ENCODE data around the gene RAB40C.

RAB40C gene

DNA sequence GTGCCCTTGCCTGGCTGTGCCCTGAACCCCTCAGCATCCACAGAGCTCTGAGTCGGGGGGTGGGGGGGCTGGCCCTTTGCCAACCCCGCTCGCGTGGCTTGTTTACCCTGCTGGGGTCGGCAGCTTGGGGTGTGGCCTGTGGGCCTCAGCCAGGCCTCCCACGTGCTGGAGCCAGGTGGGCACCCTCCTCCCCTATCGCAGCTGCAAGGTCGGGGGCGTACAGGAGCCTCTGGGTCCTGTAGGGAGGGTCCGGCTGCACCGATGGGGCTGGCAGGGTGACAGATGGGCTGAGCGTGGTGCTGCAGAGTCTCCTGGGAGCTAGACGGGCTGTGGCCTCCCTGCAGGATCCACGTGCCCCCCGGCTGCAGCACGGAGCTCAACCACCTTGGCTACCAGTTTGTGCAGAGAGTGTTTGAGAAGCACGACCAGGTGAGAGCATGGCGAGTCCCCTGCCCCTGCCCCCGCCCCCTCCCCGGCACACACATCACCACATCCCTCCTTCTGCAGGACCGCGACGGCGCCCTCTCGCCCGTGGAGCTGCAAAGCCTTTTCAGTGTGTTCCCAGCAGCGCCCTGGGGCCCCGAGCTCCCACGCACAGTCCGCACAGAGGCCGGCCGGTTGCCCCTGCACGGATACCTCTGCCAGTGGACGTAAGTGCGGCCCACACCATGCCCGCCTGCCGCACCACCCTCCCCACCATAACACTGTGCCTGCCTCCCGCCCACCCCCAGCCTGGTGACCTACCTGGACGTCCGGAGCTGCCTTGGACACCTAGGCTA is 81.7 kb downstream of the RAB40C start:
- no peak for DNase-seq

DNA sequence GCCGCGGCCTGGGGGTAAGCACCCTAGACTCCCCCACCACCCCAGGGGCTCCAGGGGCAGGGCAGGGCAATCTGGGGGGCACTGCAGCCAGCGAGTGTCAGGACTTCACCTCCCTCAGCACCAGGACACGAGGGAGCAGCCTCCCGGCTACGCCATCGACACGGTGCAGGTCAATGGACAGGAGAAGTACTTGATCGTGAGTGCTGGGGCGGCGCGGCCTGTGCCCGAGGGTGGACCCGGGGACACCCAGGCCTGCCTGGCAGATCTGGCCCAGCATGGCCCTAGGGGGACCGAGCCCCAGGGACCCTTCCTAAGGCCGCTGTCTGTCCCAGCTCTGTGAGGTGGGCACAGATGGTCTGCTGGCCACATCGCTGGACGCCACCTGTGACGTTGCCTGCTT is 82.5 kb downstream of the RAB40C start:
- DNase-seq, result no peak

DNA sequence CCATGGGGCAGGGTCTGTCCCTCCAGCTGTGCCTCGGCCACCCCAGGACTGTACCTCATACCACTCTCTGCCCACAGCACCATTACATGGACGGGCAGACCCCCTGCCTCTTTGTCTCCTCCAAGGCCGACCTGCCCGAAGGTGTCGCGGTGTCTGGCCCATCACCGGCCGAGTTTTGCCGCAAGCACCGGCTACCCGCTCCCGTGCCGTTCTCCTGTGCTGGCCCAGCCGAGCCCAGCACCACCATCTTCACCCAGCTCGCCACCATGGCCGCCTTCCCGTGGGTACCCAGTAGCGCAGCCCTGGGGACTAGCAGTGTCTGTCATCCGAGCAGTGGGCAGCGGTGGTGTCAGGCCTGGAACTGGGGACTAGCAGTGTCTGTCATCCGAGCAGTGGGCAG is 83.0 kb downstream of the RAB40C start:
- DNase-seq, result no peak

DNA sequence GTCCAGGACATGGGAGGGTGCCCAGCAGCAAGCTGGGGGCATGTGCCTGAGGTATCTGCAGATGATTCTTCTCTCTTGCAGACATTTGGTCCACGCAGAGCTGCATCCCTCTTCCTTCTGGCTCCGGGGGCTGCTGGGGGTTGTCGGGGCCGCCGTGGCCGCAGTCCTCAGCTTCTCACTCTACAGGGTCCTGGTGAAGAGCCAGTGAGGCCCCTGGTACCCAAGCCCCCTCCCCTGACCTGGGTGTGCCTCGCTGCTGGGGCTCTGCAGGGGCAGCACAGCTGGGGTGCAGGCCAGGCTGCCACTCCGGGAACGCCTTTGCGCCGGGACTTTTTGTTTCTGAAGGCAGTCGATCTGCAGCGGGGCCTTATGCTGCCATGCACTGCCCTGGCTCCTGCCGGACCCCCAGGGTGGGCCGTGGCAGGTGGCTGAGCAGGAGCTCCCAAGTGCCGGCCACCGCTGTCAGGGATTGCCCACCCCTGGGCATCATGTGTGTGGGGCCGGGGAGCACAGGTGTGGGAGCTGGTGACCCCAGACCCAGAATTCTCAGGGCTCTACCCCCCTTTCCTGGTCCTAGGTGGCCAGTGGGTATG is 83.6 kb downstream of the RAB40C start:
- DNase-seq, result no peak

DNA sequence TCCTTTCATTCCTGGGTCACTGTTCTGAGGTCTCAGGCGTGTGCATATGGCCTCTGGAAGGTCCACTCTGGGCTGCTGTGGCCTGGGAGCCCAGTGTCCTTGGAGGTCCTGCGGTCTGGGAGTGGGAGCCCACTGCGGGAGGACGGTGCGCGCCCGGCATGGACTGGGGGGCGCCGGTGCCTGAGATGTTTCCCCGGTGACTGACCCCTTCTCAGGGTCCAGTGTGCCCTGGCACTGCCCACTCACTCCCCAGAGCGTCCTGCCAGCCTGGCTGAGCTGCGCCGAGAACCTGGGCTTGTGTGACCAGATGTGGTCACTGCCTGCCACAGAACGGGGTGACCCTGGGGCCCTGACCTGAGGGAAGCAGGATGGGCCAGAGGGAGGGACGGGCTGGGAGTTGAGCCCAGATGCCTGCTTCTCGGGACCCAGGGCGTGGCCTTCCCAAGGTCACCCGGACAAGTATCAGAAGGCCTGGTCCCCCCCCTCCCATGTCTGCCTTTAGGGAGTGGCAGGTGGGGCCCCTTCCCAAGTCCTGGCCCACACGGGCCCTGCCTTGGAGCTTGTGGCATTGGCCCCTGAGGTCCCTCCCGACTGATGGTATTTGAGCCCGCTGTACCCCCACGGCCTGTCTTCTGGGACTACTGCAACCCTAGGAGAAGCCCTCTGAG is 84.5 kb downstream of the RAB40C start:
- DNase-seq, result no peak

DNA sequence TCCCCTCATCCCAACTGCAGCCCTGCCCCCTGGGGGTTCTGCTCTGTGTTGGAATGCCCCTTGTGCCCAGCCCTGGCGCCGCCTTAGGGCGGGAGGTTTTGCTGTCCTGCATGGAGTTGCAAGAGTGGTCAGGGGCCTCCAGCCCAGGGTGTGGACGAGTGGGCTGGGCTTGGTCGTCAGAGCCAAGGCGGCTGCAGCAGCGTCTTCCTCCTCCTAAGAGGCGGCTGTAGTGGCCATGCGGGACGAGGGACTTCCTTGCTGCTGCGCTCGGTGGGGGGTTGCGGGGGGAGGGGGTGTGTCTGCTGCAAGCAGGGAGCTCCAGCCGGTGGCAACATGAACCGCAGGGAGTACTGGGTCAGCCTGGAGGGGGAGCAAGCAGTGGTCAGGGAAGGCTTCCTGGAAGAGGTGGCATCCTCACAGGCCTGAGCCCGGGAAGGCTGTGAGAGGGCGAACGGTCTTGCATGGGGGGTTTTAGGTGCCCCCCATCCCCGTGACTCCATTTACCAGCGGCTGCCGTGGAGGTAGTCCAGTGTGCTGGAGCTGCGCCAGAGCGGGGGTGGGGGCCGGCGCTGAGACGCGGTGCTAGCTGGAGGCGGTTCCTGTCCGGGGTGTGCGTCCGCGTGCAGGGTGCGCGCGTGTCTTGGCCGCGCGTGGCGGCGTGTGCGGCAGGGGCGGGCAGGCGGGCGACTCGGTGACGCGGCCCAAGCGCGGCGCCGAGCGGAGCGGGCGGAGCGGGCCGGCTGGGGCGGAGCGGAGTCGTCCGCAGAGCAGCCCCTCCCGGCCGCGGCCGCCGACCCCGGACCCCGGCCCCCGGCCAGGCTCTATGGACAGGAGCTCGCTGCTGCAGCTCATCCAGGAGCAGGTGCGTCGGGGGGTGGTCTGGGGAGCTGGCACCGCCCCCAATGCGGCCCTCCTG is 85.4 kb downstream of the RAB40C start, which contains the start of gene RHBDL1:
Gene RHBDL1 (plus strand): TSS at position 704 of the 916 bp plus-strand sequence. CDS start 120 bp downstream, at position 824.
- DNase-seq, result no peak

DNA sequence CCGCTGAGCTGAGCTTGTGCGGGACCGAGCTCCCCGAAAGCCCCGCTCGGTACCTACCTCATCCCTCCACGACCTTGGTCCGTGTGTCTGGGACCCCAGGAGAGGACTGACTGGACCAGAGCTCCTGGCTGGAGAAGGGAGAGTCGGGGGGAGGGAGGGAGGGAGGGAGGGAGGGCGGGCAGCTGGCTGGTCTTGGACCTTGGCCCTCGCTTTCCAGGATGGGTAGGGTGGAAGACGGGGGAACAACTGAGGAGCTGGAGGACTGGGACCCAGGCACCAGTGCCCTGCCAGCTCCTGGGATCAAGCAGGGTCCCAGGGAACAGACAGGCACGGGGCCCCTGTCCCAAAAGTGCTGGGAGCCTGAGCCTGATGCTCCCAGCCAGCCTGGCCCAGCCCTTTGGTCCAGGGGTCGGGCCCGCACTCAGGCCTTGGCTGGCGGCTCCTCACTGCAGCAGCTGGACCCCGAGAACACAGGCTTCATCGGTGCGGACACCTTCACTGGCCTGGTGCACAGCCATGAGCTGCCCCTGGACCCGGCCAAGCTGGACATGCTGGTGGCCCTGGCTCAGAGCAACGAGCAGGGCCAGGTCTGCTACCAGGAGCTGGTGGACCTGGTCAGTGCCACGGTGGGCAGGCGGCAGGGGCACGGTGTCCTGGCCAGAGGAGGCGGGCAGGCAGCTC is 86.2 kb downstream of the RAB40C start:
- DNase-seq, result no peak

DNA sequence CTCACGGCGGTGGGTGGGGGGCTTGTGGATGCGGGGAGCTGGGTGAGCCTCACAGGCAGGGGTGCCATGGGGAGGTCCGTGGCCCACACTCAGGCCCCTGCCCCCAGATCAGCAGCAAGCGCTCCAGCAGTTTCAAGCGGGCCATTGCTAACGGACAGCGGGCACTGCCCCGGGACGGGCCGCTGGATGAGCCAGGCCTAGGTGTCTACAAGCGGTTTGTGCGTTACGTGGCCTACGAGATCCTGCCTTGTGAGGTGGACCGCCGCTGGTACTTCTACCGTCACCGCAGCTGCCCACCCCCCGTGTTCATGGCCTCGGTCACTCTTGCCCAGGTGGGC is 86.7 kb downstream of the RAB40C start:
- no peak for DNase-seq

DNA sequence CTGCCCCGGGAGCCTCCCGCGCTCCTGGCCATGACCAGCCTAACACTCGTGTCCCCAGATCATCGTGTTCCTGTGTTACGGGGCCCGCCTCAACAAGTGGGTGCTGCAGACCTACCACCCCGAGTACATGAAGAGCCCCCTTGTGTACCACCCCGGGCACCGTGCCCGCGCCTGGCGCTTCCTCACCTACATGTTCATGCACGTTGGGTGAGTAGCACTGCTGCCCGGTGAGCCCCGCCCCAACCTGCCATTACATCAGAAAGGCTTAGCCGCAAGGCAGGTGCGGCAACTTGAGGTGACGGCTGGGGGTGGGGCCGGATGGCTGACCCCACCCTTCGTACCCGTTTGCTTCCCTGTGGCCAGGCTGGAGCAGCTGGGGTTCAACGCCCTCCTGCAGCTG is 87.0 kb downstream of the RAB40C start:
- DNase-seq, result no peak

DNA sequence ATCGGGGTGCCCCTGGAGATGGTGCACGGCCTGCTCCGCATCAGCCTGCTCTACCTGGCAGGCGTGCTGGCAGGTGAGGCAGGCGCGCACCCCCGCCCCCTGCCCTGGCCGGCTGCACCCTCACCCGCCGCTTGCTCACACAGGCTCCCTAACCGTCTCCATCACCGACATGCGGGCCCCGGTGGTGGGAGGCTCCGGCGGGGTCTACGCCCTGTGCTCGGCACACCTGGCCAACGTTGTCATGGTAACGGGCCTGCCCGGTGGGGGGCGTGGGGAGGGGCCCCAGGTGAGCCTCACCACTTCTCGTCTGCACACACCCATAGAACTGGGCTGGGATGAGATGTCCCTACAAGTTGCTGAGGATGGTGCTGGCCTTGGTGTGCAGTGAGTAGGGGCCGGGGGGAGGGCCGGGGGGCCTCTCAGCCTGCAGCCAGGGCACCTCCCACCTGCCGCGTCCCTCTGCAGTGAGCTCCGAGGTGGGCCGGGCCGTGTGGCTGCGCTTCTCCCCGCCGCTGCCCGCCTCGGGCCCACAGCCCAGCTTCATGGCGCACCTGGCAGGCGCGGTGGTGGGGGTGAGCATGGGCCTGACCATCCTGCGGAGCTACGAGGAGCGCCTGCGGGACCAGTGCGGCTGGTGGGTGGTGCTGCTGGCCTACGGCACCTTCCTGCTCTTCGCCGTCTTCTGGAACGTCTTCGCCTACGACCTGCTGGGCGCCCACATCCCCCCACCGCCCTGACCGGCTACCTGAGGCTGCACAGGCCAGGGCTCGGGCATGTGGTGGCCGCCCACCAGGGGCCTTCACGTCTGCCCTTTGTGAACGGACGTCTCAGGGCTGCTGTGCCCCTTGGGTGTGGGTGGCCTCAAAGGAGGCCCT is 87.7 kb downstream of the RAB40C start:
- DNase-seq, result no peak

DNA sequence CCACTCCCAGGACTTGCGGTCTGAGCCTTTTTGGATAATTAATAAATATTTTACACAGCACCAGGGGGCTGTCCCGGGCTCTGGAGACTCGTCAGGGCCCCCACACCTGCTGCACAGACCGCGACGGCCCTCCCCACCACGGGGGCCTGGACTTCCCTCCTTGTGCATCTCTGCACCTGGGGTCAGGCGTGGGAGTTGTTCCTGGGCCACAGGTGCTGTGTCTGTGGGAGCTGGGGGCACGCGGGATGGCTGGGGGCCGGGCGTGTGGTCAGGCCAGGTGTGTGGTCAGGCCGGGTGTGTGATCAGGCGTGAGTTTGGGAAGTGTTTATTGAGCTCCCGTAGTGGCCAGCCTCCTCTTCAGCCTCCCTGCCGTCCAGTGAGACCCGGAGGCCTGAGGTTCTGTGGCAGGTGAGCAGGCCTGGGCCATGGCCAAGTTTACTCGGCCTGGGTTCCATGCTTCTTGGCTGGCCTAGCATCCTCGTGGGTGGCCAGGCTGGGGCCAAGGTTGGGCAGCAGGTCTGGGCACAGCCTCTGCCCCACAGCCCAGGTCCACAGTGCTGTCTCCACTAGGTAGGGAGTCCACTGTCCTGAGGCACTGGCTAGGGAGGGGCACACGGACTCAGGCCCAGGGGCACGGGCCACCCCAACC is 88.5 kb downstream of the RAB40C start:
- DNase-seq, result no peak
